Hepatocyte (in vitro differentiated cells): ENCODE results near the gene ZNF407.

Source experiments
- EZH2 ChIP-seq: fragments of 200-600 bp; sonication (generic); IDR thresholded peaks from 2 replicates; pipeline ENCODE4 v1.6.1; 2016; ENCODE audit warnings: antibody characterized with exemption, mild to moderate bottlenecking, borderline replicate concordance
- TF ChIP-seq, protein P1 (sequence below): fragments of 200-600 bp; sonication (generic); IDR thresholded peaks from 2 replicates; pipeline ENCODE4 v1.5.1; 2016; ENCODE audit warnings: antibody characterized with exemption, mild to moderate bottlenecking; ENCODE audit not compliant: poor library complexity

DNA sequence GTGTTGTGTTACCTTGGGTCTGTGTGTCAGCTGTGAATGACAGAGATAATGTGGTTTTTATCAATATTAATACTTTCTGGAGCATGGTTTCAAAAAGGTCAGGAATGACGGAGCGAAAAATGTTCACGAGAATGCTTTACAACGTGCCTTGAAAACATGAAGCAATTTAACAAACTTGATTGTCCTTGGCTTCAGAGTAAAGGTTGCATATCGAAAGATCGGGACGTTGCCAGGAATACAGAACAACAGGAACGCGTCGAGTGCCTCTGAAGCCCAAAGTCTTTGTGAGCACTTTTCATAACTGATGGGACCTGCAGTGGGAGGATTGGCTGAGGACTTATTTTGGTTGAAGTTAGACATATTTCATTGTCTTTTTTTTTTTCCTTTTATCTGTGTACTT, 206.1 kb downstream of the ZNF407 start:
- TF ChIP-seq, protein P1, sequence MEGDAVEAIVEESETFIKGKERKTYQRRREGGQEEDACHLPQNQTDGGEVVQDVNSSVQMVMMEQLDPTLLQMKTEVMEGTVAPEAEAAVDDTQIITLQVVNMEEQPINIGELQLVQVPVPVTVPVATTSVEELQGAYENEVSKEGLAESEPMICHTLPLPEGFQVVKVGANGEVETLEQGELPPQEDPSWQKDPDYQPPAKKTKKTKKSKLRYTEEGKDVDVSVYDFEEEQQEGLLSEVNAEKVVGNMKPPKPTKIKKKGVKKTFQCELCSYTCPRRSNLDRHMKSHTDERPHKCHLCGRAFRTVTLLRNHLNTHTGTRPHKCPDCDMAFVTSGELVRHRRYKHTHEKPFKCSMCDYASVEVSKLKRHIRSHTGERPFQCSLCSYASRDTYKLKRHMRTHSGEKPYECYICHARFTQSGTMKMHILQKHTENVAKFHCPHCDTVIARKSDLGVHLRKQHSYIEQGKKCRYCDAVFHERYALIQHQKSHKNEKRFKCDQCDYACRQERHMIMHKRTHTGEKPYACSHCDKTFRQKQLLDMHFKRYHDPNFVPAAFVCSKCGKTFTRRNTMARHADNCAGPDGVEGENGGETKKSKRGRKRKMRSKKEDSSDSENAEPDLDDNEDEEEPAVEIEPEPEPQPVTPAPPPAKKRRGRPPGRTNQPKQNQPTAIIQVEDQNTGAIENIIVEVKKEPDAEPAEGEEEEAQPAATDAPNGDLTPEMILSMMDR, result no peak
- no peak for TF ChIP-seq EZH2
